Superior temporal gyrus (tissue), 1 donor: ENCODE data around the gene PUDP.
"Not testable (repeated sequence)": the region's sequence is repeated elsewhere in the genome, so short reads cannot be mapped to it uniquely, and the experiment has no call there.

Source experiments
- DNase-seq: peaks from one replicate; pipeline ENCODE4 v3.0.0-alpha.2; 2016; ENCODE audit errors: extremely low spot score

The PUDP gene

GRCh38 chrX:7043796-7044433, 104.0 kb downstream of the PUDP start:
- not testable (repeated sequence) for DNase-seq

DNA sequence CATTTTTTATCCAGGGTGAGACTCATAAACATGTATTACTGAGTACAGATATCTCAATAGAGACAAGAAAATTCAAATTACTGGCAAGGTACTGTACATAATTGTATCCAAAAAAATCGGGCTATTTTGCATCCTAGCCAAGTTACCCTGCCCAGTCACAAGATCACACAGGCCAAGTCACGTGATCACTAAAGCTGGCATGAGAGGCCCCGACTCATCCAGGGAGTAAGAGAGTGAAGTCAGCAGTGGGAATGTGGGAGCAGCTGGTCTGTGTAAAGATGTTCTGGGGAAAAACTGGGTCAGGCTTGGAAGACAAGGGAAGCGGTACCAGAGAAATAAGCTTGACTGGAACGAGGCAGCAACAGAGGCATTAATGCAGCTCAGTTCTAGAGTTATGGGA, 119.7 kb downstream of the PUDP start:
- no peak for DNase-seq

- DNase-seq, result no peak
Measured at GRCh38 chrX:7027071-7027470, 120.9 kb downstream of the PUDP start.

DNA sequence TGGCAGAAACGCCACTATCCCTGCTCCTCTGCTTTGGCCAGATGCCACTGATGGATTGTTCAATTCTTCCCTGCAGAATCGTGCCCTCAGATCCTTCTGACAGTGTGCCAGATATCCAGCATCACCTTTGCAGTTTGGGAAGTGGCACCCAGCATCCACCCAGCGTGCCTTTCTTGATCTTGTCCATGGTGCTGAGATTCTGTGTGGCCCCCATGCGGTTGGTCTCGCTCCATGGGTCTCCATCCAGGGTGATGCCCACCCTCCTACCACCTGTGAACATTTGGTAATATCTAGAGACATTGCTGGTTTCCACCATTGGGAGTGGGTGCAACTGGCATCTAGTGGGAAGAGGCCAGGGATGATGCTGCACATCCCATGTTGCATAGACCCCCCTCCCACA, 121.6 kb downstream of the PUDP start:
- not testable (repeated sequence) for DNase-seq

DNA sequence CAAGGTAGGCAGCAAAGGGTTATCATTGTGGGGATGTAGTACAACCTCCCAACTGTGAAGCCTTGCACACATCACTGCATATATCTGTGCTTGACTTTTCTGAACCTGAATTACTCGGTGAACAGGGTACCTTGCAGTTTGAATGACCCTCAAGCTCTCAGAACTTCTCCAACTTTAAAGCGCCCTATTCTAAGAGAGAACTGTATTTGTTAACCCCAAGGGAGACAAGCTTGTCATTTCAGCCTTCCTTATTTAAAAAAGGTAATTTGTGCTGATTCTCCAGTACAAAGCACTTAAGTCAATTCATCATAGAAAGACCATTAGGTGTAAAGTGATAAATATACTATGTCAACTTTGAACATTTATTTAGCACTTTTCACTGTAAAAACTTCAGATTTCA, 122.5 kb downstream of the PUDP start:
- DNase-seq, result no peak

DNA sequence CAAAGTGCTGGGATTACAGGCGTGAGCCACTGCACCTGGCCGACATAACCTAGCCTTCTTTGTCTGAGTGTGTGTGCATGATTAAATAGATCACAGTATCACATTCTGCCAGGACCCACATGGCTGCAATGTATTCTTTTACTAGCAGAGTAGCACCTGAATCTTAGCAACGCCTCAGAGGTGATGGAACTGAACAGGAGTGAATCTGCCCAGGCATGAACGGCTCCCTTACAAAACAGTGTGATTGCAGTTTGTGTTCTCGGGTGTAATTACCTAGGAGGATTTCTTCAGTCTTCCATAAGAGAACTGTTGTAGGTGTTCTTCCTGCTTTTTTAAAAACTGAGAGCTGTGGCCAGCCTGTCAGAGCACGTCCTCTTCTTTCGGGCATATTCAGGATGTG, 123.1 kb downstream of the PUDP start:
- DNase-seq, result no peak

DNA sequence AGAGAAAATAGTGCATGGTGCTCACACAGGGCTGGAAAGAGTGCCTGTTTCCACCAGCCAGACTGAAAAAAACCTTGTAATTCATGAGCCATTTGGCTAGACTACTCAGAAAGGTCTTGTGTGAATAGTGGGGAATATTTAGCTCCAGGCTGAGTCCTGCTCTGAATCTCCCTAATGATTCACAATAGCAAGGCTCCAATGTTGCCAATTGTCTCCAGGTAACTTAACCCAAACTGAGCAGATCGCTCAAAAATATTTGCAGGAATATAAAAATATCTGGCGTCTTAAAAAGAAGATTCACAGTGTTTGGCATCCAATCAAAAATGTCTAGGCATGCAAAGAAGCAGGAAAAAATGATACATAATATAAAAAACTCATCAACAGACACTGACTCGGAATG, 125.0 kb downstream of the PUDP start:
- not testable (repeated sequence) for DNase-seq

DNA sequence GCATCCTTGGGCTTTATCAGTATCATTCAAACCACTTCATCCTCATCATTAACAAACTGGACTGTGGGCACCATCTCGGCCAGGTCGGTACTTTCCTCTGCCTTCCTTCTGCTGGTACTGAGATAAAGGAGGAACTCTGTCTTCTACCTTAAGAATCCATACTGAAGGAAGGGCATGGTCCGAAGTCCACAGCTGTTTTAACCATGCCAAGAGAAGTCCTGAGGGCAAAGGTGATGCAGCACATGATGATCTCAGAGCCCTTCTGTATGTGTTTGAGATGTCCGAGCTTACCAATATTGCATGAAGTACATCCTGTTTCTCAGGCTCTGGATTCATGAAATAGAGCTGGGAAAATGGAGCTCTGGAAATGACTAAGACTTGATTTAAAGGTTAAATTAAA, 126.0 kb downstream of the PUDP start:
- DNase-seq, result no peak

DNA sequence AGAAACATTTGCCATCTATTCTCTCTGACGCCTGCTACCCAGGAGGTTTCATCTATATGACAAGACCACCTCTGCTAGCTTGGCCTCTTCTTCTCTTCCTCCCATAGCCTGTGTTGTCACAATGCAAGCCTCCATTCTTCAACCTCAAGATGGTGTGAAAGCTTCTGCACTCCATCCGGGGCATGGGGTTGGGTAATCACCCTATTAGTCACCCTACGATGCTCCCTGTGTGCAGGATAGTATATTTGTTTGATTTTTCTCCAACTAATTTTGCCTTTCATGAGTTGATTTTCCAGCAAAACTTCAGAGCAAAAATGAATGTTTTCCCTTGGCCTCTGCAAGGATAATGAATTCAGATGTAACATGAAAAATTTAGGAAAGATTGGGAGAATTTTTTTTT, 128.4 kb downstream of the PUDP start:
- DNase-seq, result no peak

- not testable (repeated sequence) for DNase-seq
Measured at GRCh38 chrX:7012262-7012834, 135.6 kb downstream of the PUDP start.

GRCh38 chrX:7010897-7011296, 137.1 kb downstream of the PUDP start:
- DNase-seq, result not testable (repeated sequence)

GRCh38 chrX:7007328-7007727, 140.6 kb downstream of the PUDP start:
- not testable (repeated sequence) for DNase-seq
